Activated CD4-positive, alpha-beta memory T cell treated with anti-CD3 and anti-CD28 coated beads, Interleukin-2, amount 10 ng/mL, durations not matched to agents 7 days and 5 days (primary cell): Measurements from ENCODE around the gene NCKAP1. TPM values are rescaled to one million over a fixed set of nuclear protein-coding genes. Genes with fewer than 3 reads are reported as not detected.

Source experiments
- CTCF ChIA-PET: fragments of 350-600 bp; sonication (Branson Sonifier 250); formaldehyde crosslinking; loops from one replicate; lab custom pipeline; 2021; ENCODE audit warnings: antibody characterized with exemption, inconsistent platforms; lab: Charles Lee
- POLR2A ChIA-PET: fragments of 350-600 bp; sonication (Branson Sonifier 250); formaldehyde crosslinking; loops from one replicate; lab custom pipeline; 2021; ENCODE audit warnings: antibody characterized with exemption; lab: Charles Lee
- DNase-seq: peaks from one replicate; pipeline ENCODE4 v3.0.0-alpha.2; 2020
- H3K27ac Mint-ChIP-seq: one replicate; pipeline ENCODE4 v1.8.0; 2021; ENCODE audit warnings: mild to moderate bottlenecking, mixed read lengths
- H3K27me3 Mint-ChIP-seq: one replicate; pipeline ENCODE4 v1.8.0; 2021; ENCODE audit warnings: mixed read lengths
- H3K36me3 Mint-ChIP-seq: one replicate; pipeline ENCODE4 v1.8.0; 2021; ENCODE audit warnings: low read depth, mixed read lengths
- H3K4me1 Mint-ChIP-seq: one replicate; pipeline ENCODE4 v1.8.0; 2021; ENCODE audit warnings: mixed read lengths
- H3K4me3 Mint-ChIP-seq: one replicate; pipeline ENCODE4 v1.8.0; 2021; ENCODE audit warnings: mild to moderate bottlenecking, mixed read lengths
- H3K9me3 Mint-ChIP-seq: one replicate; pipeline ENCODE4 v1.8.0; 2021; ENCODE audit warnings: mixed read lengths
- total RNA-seq, 2 experiments: library from RNA; stranded (reverse); gene quantifications; one replicate each; pipeline ENCODE4 v1.2.3, GENCODE V29; 2021

The NCKAP1 gene, protein sequence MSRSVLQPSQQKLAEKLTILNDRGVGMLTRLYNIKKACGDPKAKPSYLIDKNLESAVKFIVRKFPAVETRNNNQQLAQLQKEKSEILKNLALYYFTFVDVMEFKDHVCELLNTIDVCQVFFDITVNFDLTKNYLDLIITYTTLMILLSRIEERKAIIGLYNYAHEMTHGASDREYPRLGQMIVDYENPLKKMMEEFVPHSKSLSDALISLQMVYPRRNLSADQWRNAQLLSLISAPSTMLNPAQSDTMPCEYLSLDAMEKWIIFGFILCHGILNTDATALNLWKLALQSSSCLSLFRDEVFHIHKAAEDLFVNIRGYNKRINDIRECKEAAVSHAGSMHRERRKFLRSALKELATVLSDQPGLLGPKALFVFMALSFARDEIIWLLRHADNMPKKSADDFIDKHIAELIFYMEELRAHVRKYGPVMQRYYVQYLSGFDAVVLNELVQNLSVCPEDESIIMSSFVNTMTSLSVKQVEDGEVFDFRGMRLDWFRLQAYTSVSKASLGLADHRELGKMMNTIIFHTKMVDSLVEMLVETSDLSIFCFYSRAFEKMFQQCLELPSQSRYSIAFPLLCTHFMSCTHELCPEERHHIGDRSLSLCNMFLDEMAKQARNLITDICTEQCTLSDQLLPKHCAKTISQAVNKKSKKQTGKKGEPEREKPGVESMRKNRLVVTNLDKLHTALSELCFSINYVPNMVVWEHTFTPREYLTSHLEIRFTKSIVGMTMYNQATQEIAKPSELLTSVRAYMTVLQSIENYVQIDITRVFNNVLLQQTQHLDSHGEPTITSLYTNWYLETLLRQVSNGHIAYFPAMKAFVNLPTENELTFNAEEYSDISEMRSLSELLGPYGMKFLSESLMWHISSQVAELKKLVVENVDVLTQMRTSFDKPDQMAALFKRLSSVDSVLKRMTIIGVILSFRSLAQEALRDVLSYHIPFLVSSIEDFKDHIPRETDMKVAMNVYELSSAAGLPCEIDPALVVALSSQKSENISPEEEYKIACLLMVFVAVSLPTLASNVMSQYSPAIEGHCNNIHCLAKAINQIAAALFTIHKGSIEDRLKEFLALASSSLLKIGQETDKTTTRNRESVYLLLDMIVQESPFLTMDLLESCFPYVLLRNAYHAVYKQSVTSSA
- total RNA-seq, result 1 to 10 TPM; 4.1 to 4.3 TPM

GRCh38 chr2:183038341-183039300, at the start of gene NCKAP1:
Gene NCKAP1, minus strand, starts transcription at chr2:183038457. Its CDS starts 358 bp downstream, at chr2:183038099.
- CTCF ChIA-PET, result interaction anchor here (1.2 to 1.6 kb wide), 2 partner anchors 13 to 38 kb away, joined by 3 to 5 read pairs; no protein-coding TSS in a partner anchor
- Mint-ChIP-seq H3K9me3 (no peaks in the 10 kb centered on the region), H3K27ac (no peak within 1 kb of the TSS), H3K4me3 (peak within 1 kb of the TSS; percentile 75), H3K4me1 (peaks cover 27% of the 10 kb centered on the region), H3K27me3 (peaks cover 71% of the 10 kb centered on the region), H3K36me3 (no peaks in the 10 kb centered on the region)
- peak; percentile 85 for DNase-seq
- POLR2A ChIA-PET, result interaction anchor here (1.4 kb wide), 1 partner anchor 39 kb away, joined by 3 read pairs; no protein-coding TSS in a partner anchor

DNA sequence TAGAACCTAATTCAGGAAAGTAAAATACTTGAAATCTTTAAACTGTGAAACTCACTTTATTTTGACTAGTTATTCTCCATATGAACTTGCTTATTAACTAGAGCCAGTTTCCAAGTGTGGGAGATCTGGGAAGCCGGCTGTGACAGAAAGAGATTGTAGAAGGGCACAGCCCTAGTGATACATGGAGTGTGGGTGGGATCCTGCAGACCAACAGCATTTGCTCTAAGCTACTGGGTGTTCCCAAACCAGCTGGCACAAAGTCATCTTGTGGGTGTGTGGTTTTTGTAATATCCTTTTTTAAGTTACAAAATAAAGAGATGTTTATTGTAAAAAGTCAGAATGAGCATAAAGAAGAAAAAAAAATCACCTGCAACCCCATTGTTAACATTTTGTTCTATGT, 43.7 kb upstream of the NCKAP1 start:
- ChIA-PET CTCF (no interaction called here), POLR2A (no interaction called here)
- Mint-ChIP-seq H3K4me1 (peaks cover 13% of the 10 kb centered on the region), H3K27me3 (no peaks in the 10 kb centered on the region), H3K27ac (no peak overlapping the region), H3K36me3 (no peaks in the 10 kb centered on the region), H3K9me3 (no peaks in the 10 kb centered on the region), H3K4me3 (no peak overlapping the region)
- no peak for DNase-seq

DNA sequence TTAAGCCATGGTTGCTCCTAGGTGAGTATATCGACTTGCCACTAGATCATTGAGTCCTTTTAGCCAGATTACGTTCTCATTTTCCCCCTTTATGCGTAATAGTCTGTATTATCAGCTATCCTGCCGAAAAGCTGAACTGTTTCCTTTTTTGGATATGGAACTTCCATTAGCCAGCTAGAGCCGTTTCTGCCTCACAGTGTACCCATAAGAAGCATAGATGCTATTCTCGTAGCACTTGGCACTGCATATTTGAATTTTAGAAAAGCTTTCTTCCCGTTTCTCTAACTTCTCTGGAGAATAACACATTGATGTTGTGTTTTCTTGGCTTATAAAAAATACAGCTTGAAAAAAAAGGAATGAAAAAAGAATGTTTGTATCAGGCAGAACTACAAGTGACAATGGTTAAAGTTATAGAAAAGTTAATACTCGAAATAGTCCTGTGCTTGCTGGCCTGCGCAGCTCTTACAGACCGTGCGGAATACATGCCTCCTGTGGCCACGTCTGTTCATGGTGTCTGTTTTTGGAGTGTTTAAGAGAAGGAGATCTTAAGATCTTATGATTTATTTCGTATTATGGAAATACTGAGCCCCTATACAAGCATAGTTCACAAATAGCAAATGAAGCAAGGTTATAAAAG, 41.0 kb upstream of the NCKAP1 start:
- H3K4me3 Mint-ChIP-seq, result peak overlapping the region; percentile 77
- no peak for DNase-seq
- H3K27ac Mint-ChIP-seq, result no peak overlapping the region
- no peaks in the 10 kb centered on the region for H3K36me3 Mint-ChIP-seq
- H3K27me3 Mint-ChIP-seq, result no peaks in the 10 kb centered on the region
- ChIA-PET CTCF (interaction anchor here (1.1 to 1.3 kb wide), 2 partner anchors 99 to 413 kb away, joined by 3 to 4 read pairs; no protein-coding TSS in a partner anchor), POLR2A (interaction anchor here (1.2 to 1.8 kb wide), 3 partner anchors 10 to 364 kb away, joined by 3 to 12 read pairs (median 4); partner anchors contain the start of gene NUP35)
- peaks cover 13% of the 10 kb centered on the region for H3K4me1 Mint-ChIP-seq
- H3K9me3 Mint-ChIP-seq, result no peaks in the 10 kb centered on the region

DNA sequence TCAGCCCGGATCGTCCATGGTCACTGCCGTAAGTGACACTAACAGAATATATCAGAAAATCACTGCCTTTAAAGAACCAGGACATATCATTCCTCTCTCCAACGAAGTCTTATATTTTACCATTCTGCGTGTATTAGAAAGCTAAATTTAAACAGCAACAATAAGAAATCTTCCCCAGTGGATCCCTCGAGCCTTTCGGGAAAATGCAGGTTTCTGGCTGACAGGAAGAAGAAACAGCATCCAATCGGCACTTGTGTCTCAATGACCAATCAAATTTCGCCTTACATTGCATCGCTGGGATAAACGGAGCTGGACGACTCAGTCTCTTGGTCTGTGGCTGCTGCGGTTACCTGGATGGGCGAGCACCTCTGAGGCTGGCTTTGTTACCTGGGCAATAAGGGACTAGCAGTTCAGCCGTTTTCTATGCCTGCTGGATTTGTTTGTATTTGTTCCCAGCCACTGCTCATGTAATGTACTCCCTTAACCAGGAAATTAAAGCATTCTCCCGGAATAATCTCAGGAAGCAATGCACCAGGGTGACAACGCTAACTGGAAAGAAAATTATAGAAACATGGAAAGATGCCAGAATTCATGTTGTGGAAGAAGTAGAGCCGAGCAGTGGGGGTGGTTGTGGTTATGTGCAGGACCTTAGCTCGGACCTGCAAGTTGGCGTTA, 40.3 kb upstream of the NCKAP1 start, which contains the start of gene DUSP19:
Gene DUSP19 (plus strand): TSS at position 284 of the 675 bp plus-strand sequence. CDS start 187 bp downstream, at position 471.
- Mint-ChIP-seq H3K27ac (peak within 1 kb of the TSS; percentile 16), H3K4me1 (peaks cover 13% of the 10 kb centered on the region), H3K4me3 (peak within 1 kb of the TSS; percentile 77), H3K36me3 (no peaks in the 10 kb centered on the region), H3K27me3 (no peaks in the 10 kb centered on the region), H3K9me3 (no peaks in the 10 kb centered on the region)
- ChIA-PET CTCF (interaction anchor here (1.1 to 1.3 kb wide), 2 partner anchors 99 to 412 kb away, joined by 3 to 4 read pairs; no protein-coding TSS in a partner anchor), POLR2A (interaction anchor here (1.2 to 1.8 kb wide), 4 partner anchors 9 to 363 kb away, joined by 3 to 12 read pairs (median 4); partner anchors contain the start of genes NCKAP1 and NUP35)
- peak; percentile 85 for DNase-seq

DNA sequence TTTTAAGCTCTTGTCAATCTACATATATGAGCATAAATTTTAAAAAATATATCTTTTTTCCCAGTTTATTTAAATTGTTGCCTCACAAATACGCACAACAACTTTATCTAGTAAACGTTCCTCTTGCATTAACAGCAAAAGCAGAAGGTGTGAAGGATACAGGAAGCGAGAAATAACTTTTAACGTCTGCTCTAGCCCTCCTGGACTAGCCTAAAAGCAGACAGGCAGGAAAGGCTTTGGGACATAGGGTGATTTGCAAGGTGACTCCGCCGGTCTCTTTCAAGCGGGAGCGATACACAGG, 39.9 kb upstream of the NCKAP1 start:
- H3K27me3 Mint-ChIP-seq, result no peaks in the 10 kb centered on the region
- peaks cover 13% of the 10 kb centered on the region for H3K4me1 Mint-ChIP-seq
- no peaks in the 10 kb centered on the region for H3K36me3 Mint-ChIP-seq
- no peak for DNase-seq
- POLR2A ChIA-PET, result interaction anchor here (1.4 kb wide), 1 partner anchor 40 kb away, joined by 3 read pairs; the partner anchor contains the start of gene NCKAP1
- CTCF ChIA-PET, result interaction anchor here (1.3 kb wide), 1 partner anchor 411 kb away, joined by 3 read pairs; no protein-coding TSS in a partner anchor
- no peak overlapping the region for H3K27ac Mint-ChIP-seq
- H3K9me3 Mint-ChIP-seq, result no peaks in the 10 kb centered on the region
- H3K4me3 Mint-ChIP-seq, result peak overlapping the region; percentile 77

DNA sequence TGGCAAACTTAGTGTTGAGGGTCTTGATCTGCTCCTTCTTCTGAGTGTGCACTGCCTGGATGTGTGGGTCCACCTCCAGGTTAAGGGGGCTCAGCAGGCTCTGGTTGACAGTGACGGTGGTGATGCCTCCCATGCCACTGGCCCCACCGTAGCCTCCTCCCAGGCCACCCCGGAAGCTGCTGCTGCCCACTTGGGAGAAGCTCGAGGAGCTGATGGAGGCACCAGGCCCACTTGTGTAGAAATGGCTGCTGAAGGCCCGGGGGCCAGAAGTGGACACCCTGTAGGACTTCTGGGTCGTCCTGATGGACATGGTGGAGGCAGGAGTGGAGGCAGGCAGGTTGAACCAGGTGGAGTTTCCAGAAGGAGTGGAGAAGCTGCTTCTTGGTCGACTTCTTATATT, 33.9 kb upstream of the NCKAP1 start:
- Mint-ChIP-seq H3K36me3 (no peaks in the 10 kb centered on the region), H3K27ac (no peak overlapping the region), H3K9me3 (no peaks in the 10 kb centered on the region), H3K27me3 (no peaks in the 10 kb centered on the region), H3K4me1 (no peaks in the 10 kb centered on the region), H3K4me3 (no peak overlapping the region)
- DNase-seq, result no peak
- ChIA-PET POLR2A (no interaction called here), CTCF (no interaction called here)

GRCh38 chr2:183070942-183071844, 32.9 kb upstream of the NCKAP1 start:
- H3K4me1 Mint-ChIP-seq, result no peaks in the 10 kb centered on the region
- H3K27ac Mint-ChIP-seq, result no peak overlapping the region
- DNase-seq, result no peak
- no peaks in the 10 kb centered on the region for H3K36me3 Mint-ChIP-seq
- H3K9me3 Mint-ChIP-seq, result no peaks in the 10 kb centered on the region
- ChIA-PET CTCF (no interaction called here), POLR2A (no interaction called here)
- no peak overlapping the region for H3K4me3 Mint-ChIP-seq
- peaks cover 4% of the 10 kb centered on the region for H3K27me3 Mint-ChIP-seq

DNA sequence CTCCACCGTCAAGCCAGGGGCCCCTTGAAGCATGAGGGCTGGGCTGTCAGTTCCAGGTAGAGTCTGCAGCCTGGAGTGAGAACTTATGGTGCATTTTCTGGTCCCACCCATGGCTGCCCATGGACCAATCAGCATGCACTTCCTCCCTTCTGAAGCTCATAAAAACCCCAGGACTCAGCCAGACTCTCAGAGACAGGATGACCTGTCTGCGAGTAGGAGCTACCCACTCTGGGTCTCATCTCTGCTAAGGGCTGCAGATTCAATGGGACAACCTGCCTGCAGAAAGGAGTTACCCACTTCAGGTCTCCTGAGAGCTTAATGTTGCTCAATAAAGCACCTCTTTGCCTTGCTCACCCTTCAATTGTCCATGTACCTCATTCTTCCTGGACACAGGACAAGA, 30.9 kb upstream of the NCKAP1 start:
- no peak for DNase-seq
- ChIA-PET POLR2A (interaction anchor here (1.0 kb wide), 1 partner anchor 10 kb away, joined by 4 read pairs; the partner anchor contains the start of gene DUSP19), CTCF (no interaction called here)
- no peak overlapping the region for H3K27ac Mint-ChIP-seq
- H3K4me1 Mint-ChIP-seq, result no peaks in the 10 kb centered on the region
- no peaks in the 10 kb centered on the region for H3K9me3 Mint-ChIP-seq
- no peak overlapping the region for H3K4me3 Mint-ChIP-seq
- H3K27me3 Mint-ChIP-seq, result peaks cover 6% of the 10 kb centered on the region
- H3K36me3 Mint-ChIP-seq, result no peaks in the 10 kb centered on the region

GRCh38 chr2:183068561-183068960, 30.3 kb upstream of the NCKAP1 start:
- no peak for DNase-seq
- Mint-ChIP-seq H3K36me3 (no peaks in the 10 kb centered on the region), H3K4me1 (no peaks in the 10 kb centered on the region), H3K27ac (no peak overlapping the region), H3K27me3 (peaks cover 6% of the 10 kb centered on the region), H3K9me3 (no peaks in the 10 kb centered on the region), H3K4me3 (no peak overlapping the region)
- ChIA-PET CTCF (no interaction called here), POLR2A (interaction anchor here (1.0 kb wide), 1 partner anchor 10 kb away, joined by 4 read pairs; the partner anchor contains the start of gene DUSP19)

- H3K27ac Mint-ChIP-seq, result no peak overlapping the region
- ChIA-PET CTCF (no interaction called here), POLR2A (no interaction called here)
- peaks cover 13% of the 10 kb centered on the region for H3K27me3 Mint-ChIP-seq
- no peaks in the 10 kb centered on the region for H3K9me3 Mint-ChIP-seq
- no peak for DNase-seq
- H3K4me1 Mint-ChIP-seq, result peaks cover 4% of the 10 kb centered on the region
- H3K4me3 Mint-ChIP-seq, result no peak overlapping the region
- no peaks in the 10 kb centered on the region for H3K36me3 Mint-ChIP-seq
These were observed 24.8 kb upstream of the NCKAP1 start for GRCh38 chr2:183063083-183063482.
